ACHN (cell line): ENCODE results near the gene JAG1.

Experiments
- DNase-seq: peaks from one replicate; pipeline ENCODE4 v3.0.0-alpha.2; 2015
- in situ Hi-C: cut with HindIII; loops from 2 replicates; pipeline ENCODE4 v1.10.0; 2017; ENCODE audit warnings: low sequenced_read_pairs, low pct_ligation_motif_present, low pct_unique_long_range_greater_than_20kb

The JAG1 gene

GRCh38 chr20:10645205-10645570, 28.6 kb downstream of the JAG1 start:
- in situ Hi-C loops: no loop called here
- DNase-seq: no peak

GRCh38 chr20:10644458-10645204, 29.2 kb downstream of the JAG1 start:
- in situ Hi-C loops: no loop called here
- DNase-seq: no peak

- in situ Hi-C loops: no loop called here
- no peak for DNase-seq
Observed at GRCh38 chr20:10643560-10643873, 30.3 kb downstream of the JAG1 start.

GRCh38 chr20:10642856-10643559, 30.8 kb downstream of the JAG1 start:
- DNase-seq: no peak
- in situ Hi-C loops: no loop called here

GRCh38 chr20:10641893-10642292, 31.9 kb downstream of the JAG1 start:
- in situ Hi-C loops: no loop called here
- no peak for DNase-seq

- in situ Hi-C loops: no loop called here
- DNase-seq: no peak
Observed at GRCh38 chr20:10641467-10641866, 32.3 kb downstream of the JAG1 start.

GRCh38 chr20:10640897-10641296, 32.9 kb downstream of the JAG1 start:
- DNase-seq: no peak
- in situ Hi-C loops: no loop called here

GRCh38 chr20:10639737-10640556, 33.9 kb downstream of the JAG1 start:
- in situ Hi-C loops: no loop called here
- no peak for DNase-seq

- no peak for DNase-seq
- in situ Hi-C loops: no loop called here
Observed at GRCh38 chr20:10639077-10639736, 34.6 kb downstream of the JAG1 start.

- in situ Hi-C loops: no loop called here
- DNase-seq: no peak
Observed at GRCh38 chr20:10637563-10637962, 36.2 kb downstream of the JAG1 start.

GRCh38 chr20:10637031-10637559, 36.7 kb downstream of the JAG1 start:
- no peak for DNase-seq
- in situ Hi-C loops: no loop called here

GRCh38 chr20:10636326-10636818, 37.4 kb downstream of the JAG1 start:
- DNase-seq: no peak
- in situ Hi-C loops: no loop called here

- DNase-seq: no peak
- in situ Hi-C loops: no loop called here
Observed at GRCh38 chr20:10635476-10636208, 38.2 kb downstream of the JAG1 start.

GRCh38 chr20:10634683-10635411, 39.0 kb downstream of the JAG1 start:
- in situ Hi-C loops: no loop called here
- no peak for DNase-seq

- in situ Hi-C loops: no loop called here
Observed at GRCh38 chr20:10634211-10634610, 39.6 kb downstream of the JAG1 start.

GRCh38 chr20:10633718-10634117, 40.1 kb downstream of the JAG1 start:
- in situ Hi-C loops: no loop called here
- no peak for DNase-seq

More at GRCh38 chr20:10634211-10634610, 39.6 kb downstream of the JAG1 start:
- DNase-seq: no peak

GRCh38 chr20:10632721-10633509, 40.9 kb downstream of the JAG1 start:
- in situ Hi-C loops: no loop called here
- DNase-seq: no peak
